ENCODE results near the gene SOWAHD. TPM values are rescaled to one million over a fixed set of nuclear protein-coding genes. Genes with fewer than 3 reads are reported as not detected.
"Not testable (repeated sequence)": the region's sequence is repeated elsewhere in the genome, so short reads cannot be mapped to it uniquely, and the experiment has no call there.

Gene SOWAHD, protein sequence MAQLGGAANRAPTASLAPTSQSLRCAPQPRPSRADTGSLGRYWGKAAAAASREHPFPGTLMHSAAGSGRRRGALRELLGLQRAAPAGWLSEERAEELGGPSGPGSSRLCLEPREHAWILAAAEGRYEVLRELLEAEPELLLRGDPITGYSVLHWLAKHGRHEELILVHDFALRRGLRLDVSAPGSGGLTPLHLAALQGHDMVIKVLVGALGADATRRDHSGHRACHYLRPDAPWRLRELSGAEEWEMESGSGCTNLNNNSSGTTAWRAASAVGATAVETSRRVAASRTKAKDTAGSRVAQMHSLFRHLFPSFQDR
- polyA plus RNA-seq (ENCODE audit: insufficient read length): 0.47 TPM

DNA sequence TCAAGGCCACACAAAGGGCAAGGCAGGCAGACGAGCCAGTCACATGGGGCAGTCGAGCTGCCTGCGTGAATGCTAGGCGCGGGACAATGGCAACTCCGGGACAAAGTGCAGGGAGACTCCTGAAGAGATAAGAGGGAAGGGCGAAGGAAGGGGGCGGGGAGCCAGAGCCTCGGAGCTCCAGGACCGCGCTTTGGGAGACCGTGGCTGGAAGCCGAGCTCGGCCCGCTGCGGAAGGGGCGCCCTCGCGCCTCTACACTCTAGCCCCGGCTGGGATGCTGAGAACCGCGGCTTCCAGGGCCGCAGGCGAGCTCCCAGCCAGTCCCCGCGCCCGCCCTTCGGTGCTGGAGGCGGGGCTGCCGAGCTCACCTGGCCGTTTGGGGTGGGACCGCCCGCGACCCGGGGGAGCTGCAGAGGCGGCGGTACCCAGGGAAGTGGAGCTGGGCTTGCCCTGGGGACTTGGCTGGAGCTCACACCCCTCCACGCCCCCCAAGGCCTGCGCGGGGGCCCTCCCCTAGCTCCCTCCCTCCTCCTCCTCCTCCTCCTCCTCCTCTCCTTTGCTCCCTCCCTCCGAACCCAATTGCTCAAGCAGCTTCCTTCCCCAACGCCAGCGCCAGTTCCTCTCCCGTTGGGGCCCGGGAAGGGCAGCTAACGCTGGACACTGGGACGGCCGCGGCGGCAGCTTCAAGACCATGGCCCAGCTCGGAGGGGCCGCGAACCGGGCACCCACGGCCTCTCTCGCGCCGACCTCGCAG is at the start of gene SOWAHD:
TSS of gene SOWAHD (plus strand) at position 610 of the 752 bp plus-strand sequence. CDS start at position 690, 80 bp downstream.
- no peak for DNase-seq (ENCODE audit: low read depth)

DNA sequence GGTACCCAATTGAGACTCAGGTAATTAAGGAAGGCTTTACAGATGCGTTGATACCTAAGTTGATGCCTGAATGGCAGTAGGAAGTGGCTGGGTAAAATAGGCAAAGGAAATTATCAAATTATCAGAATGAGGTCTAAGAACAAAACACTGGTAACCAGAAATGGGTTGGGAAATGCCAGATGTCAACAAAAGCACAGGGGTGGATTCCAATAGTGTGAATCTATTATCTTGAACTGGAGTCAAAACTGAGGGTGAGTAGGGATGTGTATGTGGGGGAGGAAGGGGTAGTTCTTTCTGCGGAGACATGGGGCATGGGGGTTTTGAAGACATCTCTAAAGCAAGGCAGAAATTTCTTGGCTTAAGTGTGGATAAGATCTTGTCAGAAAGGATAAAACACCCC is 49.5 kb upstream of the SOWAHD start:
- DNase-seq (ENCODE audit: low read depth): no peak

DNA sequence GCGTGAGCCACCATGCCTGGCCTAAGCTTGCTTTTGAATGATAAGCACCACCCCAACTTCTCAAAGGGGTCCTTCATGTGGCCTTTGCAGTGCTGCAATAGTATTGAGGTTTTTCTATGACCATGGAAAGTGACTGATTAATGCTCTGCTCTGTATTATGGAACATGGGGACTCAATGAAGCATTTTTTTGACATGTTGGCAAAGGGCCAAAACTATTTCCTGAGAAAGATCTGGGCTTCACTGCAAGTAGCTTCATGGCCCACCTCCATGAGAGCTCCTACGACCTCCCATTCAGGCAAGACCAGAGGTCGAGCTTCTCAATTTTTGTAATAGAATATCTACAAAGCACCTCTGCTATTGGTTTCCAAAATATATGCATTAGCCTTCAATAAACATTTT is 48.8 kb upstream of the SOWAHD start:
- no peak for DNase-seq (ENCODE audit: low read depth)

DNA sequence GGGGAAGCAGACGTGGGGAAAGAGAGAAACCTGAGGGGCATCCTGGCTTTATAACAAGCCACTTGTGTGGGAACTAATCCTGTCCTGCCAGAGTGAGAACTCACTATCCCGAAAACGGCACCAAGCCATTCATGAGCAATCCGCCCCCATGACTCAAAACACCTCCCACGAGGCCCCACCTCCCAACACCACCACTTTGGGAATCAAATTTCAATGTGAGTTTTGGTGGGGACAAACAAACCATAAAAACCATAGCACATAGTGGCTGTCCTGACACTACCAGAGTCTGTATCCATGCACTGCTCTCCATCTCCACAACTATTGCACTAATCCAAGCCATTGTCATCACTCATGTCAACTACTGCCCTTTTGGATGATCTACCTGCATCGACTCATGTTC is 36.9 kb upstream of the SOWAHD start:
- no peak for DNase-seq (ENCODE audit: low read depth)

DNA sequence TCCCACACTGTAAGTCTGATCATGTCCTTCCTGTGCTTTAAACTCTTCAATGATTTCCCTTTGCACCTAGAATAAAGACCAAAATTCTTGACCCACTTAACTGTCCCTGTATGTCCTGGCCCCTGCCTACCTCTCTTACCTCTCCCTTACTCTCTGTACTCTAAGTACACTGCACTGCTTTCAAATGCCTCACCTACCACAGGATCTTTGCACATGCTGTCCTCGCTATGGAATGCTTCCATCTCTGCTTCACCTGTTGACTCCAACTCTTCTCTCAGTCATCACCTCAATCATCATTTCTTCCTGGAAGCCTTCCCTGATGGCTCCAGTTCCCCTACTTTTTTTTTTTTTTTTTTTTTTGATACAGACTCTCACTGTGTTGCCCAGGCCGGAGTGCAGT is 36.5 kb upstream of the SOWAHD start:
- no peak for DNase-seq (ENCODE audit: low read depth)

DNA sequence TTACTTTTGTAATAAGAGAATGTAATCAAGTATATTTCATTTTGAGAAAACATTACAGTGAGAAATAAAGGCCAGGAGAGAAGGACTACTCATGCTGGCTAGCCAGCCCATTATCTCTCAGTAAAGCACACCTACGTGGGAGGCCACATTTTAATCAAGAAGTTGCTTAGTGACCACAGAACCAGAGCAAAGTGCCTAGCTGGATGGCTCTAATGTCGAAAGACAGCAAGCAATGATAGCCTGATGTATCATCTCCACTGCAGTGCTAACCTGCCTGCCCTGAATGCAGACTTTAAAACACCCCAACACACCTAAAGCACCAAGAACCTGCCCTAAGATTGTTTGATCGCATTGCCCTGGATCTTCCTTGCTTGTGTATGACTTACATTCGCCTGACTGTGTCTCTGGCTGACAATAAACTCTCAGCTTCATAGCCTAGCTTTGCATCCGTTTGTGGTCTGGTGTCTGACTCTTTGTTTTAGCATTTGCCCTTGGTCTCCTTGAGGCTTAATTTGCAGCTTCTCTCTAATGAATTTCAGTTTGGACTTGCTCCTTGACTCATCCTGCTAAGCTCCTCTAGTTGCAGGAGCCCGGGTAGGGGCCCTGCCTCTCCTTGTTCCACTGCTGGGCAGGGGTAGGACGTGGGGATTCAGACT is 31.4 kb upstream of the SOWAHD start:
- DNase-seq (ENCODE audit: low read depth): no peak

DNA sequence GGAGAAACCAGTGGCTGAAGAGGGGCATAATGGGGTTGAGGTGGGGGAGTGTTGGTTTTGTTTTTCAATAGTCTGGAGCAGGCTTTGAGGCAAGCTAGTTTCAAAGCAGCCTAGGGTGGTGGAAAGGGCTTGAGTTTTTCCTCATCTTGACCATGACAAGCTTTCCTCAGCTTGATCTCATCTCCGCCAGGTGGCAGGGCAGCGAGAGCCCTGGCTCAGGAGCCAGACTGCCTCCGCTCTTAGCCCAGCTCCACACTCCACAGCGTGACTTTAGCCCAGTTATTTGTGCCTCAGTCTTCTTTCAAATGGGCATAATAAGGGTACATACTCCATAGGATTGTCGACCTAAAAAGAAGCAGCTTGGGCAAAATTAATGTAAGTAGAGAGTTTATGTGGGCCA is 29.9 kb upstream of the SOWAHD start:
- DNase-seq (ENCODE audit: low read depth): no peak

DNA sequence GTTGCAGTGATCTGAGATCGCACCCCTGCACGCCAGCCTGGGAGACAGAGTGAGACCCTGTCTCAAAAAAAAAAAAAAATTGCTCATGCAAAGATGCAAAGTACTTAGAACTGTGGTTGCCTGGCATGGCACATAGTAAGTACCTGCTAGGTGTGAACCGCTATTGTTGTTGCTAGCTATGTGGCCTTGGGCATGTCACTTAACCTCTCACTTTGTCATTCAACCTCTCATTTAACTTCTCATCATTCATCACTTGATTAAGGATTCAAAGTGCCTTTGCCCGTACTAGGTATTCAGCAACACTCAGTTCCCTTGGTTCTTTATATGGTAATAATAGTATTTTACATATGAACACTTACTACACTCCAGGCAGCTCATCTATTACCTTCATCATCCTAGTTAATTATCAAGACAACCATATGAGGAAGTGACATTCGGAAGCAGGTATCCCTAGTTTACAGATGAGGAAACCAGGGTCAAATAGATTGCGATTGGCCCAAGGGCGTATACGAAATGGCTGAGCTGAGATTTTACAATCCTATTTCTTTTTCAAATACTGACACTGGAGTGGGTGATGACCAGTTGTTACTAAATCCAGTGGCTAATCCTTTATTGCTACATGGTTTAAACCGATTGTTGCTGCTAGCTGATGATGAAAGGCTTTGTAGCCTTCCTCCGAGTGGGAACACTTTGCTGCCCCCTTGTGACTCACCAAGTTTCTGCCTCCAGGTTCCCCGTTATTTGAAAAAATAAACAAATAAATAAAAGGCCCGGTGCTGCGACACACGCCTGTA is 28.8 kb upstream of the SOWAHD start:
- no peak for DNase-seq (ENCODE audit: low read depth)

DNA sequence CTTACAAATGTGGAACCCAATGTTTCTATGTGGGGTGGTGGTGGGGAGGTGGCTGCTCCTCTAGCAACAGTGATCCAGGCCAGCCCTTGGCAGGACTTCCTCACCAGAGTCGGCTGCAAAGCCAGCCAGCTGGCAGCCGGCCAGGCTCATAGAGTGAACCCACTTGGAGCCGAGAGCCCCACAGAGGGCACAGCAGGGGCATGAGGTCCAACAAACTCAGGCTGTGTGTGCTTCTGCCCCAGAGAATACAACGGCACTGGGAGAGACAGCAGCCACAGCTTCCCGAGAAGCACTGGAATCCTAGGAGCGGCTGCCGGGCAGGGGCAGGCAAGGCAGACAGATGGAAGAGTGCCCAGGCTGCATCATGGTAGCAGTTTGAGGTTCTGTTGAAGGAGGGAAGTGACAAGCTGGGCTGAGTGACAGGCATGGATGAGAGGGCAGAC is 23.5 kb upstream of the SOWAHD start:
- no peak for DNase-seq (ENCODE audit: low read depth)

DNA sequence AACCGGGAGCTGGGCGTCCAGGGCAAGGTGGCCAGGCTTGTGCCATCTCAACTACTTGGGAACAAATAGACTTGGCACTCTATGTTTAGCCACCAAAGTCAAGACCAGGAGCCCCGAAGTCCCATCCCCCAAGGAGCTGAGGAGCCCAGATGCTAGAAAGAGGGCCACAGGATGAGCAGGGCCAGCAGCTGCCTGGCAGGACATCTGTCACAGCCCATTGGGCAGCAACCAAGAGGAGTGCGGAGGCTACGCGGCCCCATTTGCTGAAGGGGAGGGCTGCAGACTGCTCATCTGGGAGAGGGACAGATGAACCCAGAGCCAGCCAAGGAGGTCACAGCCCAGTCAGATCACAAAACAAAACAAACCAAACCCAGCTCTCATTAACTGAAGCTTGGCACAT is 22.9 kb upstream of the SOWAHD start:
- no peak for DNase-seq (ENCODE audit: low read depth)

DNA sequence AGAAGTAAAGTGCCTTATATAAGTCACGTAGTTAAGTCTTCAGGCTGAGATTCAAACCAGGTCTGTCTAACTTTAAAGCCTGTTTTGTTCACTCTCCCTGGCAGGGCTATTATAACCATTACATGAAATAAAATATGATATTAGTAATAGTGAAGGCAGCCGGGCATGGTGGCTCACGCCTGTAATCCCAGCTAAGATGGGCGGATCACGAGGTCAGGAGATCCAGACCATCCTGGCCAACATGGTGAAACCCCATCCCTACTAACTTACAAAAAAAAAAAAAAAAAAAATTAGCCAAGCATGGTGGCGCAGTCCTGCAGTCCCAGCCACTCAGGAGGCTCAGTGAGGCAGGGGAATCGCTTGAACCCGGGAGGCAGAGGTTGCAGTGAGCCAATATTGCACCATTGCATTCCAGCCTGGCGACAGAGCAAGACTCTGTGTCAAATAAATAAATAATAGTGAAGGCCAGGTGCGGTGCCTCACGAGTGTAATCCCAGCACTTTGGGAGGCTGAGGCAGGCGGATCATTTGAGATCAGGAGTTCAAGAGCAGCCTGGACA is 22.1 kb upstream of the SOWAHD start:
- DNase-seq (ENCODE audit: low read depth): no peak

DNA sequence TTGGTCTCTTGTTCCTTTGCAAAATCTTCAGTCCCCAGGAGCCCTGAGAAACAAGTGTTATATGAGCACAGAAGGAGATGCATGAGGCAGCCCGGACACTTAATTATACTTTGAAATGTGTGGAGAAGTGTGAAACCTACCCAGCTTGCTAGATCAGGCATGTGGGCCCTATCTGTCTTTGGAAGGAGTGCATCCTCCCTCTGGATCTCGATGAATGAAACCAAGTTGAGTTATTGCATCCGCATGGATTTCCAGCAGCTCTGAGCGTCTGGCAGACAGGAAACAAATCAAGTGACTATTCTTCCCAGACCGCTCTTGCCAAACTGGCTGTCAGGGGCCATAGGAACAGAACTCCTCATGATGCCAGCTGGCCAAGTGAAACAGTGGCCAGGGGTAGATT is 19.6 kb upstream of the SOWAHD start:
- no peak for DNase-seq (ENCODE audit: low read depth)

DNA sequence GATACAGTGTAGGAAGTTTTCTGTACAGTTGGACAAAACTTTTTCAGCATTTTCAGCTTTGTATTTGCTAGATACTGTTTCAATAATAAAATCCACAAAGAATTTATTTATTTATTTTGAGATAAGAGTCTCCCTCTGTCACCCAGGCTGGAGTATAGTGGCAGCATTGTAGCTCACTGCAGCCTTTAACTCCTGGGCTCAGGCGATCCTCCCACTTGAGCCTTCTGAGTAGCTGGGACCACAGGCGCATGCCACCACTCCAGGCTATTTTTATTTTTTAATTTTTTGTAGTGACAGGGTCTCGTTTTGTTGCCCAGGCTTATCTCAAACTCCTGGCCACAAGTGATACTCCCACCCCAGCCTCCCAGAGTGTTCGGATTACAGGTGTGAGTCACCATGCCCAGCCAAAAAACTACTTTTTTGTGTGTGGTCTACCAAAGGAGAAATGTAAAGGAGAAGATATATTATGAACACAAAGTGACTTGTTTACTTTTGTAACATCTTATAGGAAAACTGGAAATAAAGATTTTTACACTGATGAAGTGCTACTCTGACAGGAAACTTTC is 13.0 kb upstream of the SOWAHD start:
- no peak for DNase-seq (ENCODE audit: low read depth)

DNA sequence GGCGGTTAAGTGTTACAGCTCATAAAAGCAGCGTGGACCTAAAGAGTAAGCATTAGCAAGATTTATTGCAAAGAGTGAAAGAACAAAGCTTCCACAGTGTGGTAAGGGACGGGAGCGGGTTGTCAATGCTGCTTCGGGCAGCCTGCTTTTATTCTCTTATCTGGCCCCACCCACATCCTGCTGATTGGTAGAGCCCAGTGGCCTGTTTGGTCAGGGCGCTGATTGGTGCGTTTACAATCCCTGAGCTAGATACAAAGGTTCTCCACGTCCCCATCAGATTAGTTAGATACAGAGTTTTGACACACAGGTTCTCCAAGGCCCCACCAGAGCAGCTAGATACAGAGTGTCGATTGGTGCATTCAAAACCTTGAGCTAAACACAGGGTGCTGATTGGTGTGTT is 8.3 kb upstream of the SOWAHD start:
- DNase-seq (ENCODE audit: low read depth): not testable (repeated sequence)

DNA sequence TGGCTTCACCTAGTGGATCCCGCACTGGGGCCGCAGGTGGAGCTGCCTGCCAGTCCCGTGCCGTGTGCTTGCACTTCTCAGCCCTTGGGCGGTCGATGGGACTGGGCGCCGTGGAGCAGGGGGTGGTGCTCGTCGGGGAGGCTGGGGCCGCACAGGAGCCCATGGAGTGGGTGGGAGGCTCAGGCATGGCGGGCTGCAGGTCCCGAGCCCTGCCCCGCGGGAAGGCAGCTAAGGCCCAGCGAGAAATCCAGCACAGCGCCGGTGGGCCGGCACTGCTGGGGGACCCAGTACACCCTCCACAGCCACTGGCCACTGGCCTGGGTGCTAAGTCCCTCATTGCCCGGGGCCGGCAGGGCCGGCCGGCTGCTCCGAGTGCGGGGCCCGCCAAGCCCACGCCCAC is 7.6 kb upstream of the SOWAHD start:
- not testable (repeated sequence) for DNase-seq (ENCODE audit: low read depth)

DNA sequence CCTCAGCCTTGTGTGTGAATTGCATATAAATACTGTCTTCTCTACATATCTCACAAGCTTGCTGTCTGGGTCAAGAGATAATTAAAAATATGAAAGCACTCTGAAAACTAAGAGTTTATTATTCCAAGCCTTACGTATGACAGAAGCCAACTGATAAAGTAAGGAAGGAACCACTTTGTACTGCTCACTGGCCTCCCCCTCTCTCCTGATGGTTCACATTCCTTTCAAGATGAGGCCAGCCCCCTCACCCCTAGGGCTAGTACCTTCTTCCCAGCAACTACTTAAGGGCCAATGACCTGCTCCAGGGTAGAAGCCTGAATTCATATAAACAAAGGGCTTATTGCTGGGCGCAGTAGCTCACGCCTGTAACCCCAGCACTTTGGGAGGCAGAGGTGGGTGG is 5.4 kb upstream of the SOWAHD start:
- DNase-seq (ENCODE audit: low read depth): no peak

DNA sequence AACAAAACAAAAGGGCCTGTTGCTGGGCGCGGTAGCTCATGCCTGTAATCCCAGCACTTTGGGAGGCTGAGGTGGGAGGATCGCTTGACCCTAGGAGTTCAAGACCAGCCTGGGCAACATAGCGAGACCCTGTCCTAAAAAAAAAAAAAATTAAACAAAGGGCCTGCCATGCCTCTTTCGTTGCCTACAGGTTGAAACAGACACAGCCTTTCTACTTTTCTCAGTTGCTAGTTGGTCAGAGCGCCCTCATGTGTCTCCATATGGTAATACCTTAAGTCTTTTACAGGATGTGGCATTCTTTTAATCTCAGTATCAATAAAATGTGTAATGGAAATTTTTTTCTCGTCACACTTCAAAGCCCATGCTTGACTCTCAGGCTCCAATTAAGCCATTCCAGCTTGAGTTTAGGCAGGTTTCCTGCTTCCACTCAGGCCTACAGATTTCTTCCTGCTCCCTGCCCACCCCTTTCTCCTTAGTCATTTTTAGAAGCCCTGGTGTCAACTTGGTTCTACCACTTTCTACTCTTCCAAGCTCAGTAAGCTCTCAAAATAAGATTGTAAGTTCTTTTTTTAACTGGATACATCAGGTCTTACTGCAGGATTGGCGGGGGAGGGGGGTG is 4.6 kb upstream of the SOWAHD start:
- DNase-seq (ENCODE audit: low read depth): no peak

DNA sequence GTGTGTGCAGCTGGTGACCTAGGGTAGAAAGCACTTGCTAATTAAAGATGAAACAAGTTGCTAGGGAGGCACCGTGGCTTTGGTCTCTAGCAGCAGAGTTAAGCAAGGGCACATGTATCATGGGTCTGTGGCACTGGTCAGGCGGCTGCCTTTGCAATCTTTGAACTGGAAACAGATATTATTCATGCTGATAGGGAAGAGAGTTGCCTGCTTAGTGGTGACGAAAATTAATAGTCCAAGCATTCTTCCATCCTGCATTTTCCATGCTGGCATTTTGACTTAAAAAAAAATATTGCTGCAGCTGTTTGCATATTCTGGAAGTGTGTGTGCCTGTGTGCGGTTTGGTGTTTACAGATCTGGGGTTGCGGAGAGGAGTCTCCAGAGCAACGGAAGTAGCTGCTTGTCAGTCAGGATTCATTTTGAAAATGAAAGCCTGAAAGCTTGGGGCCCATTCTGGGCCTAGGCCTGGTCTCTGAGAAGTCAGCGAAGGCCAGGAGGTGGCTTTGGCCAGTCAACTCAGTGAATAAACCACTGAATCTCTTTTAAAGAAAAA is 2.3 kb upstream of the SOWAHD start:
- no peak for DNase-seq (ENCODE audit: low read depth)

DNA sequence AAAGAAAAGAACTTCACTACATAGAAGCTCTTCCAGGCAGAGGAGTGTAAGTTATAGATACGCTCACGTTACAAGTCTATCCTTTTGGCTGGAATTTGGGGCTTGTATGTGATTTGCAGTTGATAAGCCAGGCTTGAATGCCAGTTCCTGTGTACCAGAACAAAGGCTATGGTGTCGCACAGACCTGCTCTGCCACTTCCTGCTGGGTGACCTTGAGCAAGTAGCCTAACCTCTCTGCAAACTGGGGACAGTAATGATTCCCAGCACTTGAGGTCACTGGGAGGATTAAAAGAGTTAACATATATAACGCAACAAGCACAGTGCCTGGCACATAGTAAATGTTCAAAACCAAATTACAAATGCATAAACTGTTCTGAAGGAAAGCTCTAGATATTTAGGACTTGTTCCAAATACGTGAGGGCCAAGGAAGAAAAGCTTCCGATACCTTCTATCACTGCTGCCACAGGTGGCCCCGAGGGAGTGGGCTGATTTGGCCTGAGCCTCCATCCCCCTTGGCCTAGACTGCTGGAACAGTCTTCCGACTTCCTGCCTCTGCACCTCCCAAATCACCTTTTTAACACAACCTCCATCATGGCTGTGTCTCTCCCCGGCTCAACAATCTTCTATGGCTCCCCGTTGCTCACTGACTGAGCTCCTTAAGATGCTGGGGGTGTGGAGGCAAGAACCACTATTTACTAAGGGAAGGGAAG is 1.3 kb upstream of the SOWAHD start:
- no peak for DNase-seq (ENCODE audit: low read depth)

DNA sequence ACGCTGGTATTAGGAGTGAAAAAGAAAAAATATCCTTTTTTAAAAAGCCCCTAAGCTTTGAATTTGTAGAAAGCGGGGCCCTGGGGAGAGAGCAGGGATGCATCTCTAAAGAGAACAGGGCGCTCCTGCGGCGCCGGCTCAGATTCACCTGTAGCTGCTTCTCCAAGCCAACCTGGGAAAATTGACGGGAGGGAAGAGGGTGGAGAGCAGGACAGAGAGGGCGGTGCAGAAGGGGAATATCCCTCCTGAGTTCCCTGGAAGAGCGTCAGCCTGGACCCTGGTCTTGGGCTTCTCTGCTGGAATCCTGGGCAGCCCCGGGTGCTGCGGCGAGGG is 776 bp upstream of the SOWAHD start:
- no peak for DNase-seq (ENCODE audit: low read depth)

Data from forelimb muscle (tissue), 1 donor.